ENCODE results near the gene PM20D2.

- TF ChIP-seq, protein P1, sequence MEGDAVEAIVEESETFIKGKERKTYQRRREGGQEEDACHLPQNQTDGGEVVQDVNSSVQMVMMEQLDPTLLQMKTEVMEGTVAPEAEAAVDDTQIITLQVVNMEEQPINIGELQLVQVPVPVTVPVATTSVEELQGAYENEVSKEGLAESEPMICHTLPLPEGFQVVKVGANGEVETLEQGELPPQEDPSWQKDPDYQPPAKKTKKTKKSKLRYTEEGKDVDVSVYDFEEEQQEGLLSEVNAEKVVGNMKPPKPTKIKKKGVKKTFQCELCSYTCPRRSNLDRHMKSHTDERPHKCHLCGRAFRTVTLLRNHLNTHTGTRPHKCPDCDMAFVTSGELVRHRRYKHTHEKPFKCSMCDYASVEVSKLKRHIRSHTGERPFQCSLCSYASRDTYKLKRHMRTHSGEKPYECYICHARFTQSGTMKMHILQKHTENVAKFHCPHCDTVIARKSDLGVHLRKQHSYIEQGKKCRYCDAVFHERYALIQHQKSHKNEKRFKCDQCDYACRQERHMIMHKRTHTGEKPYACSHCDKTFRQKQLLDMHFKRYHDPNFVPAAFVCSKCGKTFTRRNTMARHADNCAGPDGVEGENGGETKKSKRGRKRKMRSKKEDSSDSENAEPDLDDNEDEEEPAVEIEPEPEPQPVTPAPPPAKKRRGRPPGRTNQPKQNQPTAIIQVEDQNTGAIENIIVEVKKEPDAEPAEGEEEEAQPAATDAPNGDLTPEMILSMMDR (IDR thresholded peaks at IDR 0.05) = no peak
- TF ChIP-seq POLR2A (IDR thresholded peaks at IDR 0.05) (no peak), EP300 (IDR thresholded peaks at IDR 0.05) (no peak)
These were observed 532 bp upstream of the PM20D2 start for GRCh38 chr6:89145091-89145955.
